Activated T-helper 9 cell treated with anti-CD3 and anti-CD28 coated beads, Interleukin-2, amount 50 U/mL, for 16 hours (primary cell): ENCODE measurements around the gene FMOD.
A peak's percentile ranks its signal among the peaks of the same experiment; 100 is the strongest.

Experiments used
- DNase-seq: peaks from one replicate; pipeline ENCODE4 v3.0.0-alpha.2; 2020; ENCODE audit warnings: low read depth

Gene FMOD

GRCh38 chr1:203361945-203362719, 11.2 kb upstream of the FMOD start:
- DNase-seq: no peak

- DNase-seq: no peak
These were observed 9.7 kb upstream of the FMOD start for GRCh38 chr1:203360547-203361185.

- no peak for DNase-seq
These were observed 8.2 kb upstream of the FMOD start for GRCh38 chr1:203359010-203359571.

- DNase-seq: no peak
These were observed 3.3 kb upstream of the FMOD start for GRCh38 chr1:203354246-203354645.

- DNase-seq: no peak
These were observed 2.6 kb upstream of the FMOD start for GRCh38 chr1:203353486-203353885.

GRCh38 chr1:203349773-203350524, 973 bp downstream of the FMOD start:
- no peak for DNase-seq

GRCh38 chr1:203349166-203349565, 1.8 kb downstream of the FMOD start:
- DNase-seq: no peak

GRCh38 chr1:203346769-203347102, 4.2 kb downstream of the FMOD start:
- no peak for DNase-seq

- no peak for DNase-seq
These were observed 4.7 kb downstream of the FMOD start for GRCh38 chr1:203346060-203346768.

- no peak for DNase-seq
These were observed 6.8 kb downstream of the FMOD start for GRCh38 chr1:203343956-203344754.

GRCh38 chr1:203342192-203342940, 8.6 kb downstream of the FMOD start:
- peak; percentile 27 for DNase-seq

GRCh38 chr1:203340112-203340790, 10.7 kb downstream of the FMOD start:
- DNase-seq: peak; percentile 34

GRCh38 chr1:203338335-203339036, 12.4 kb downstream of the FMOD start:
- peak; percentile 42 for DNase-seq

- DNase-seq: no peak
These were observed 14.8 kb downstream of the FMOD start for GRCh38 chr1:203336097-203336496.

- DNase-seq: no peak
These were observed 15.4 kb downstream of the FMOD start for GRCh38 chr1:203335503-203335902.

GRCh38 chr1:203331224-203331623, 19.7 kb downstream of the FMOD start:
- DNase-seq: no peak

GRCh38 chr1:203328714-203329122, 22.2 kb downstream of the FMOD start:
- no peak for DNase-seq

GRCh38 chr1:203327684-203328457, 23.1 kb downstream of the FMOD start:
- peak; percentile 46 for DNase-seq
